ENCODE data around the gene ZNF354B. TPM values are rescaled to one million over a fixed set of nuclear protein-coding genes. Genes with fewer than 3 reads are reported as not detected.
"Not testable (repeated sequence)": the region's sequence is repeated elsewhere in the genome, so short reads cannot be mapped to it uniquely, and the experiment has no call there.

ZNF354B gene
- total and polyA plus RNA-seq, 12 donors, result 3.4 to 12.1 (median 7.4) TPM

DNA sequence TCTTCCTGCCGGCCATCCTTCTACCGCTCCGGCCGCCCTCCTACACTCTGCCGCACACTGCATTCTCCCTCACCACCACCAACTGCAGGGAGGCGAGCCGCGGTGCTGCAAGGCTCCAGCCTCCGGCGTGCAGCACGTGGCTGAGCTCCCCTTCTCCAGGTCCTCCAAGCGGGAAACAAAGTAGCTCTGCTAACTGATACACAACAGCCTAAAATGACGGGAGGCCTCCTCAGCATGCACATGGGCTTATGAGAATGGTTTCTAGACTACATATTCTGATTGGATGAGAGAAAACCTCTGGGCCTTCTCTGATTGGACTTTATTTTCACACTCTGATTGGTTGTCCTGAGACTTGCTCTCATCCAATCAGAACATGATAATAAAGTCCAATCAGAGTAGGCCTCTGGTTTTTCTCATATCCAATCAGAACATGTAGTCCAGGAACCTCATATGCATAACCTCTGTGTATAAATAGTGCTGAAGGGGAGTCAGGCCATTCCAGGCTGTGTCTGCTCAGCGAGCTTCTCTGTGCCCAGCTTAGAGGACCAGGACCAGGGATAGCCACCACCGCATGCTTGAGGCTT is 27.0 kb upstream of the ZNF354B start:
- no peak overlapping the region for H3K4me3 ChIP-seq
- no peaks in the 10 kb centered on the region for H3K4me1 ChIP-seq
- ATAC-seq, result no peak
- no peak overlapping the region for H3K27ac ChIP-seq
- intact Hi-C loops (cut with DNase I), result loop anchor here in 1 of 10 donors (10.0 kb wide), 1 partner anchor 98 kb away; the partner anchor contains the start of gene ZNF354A
- TF ChIP-seq, protein P1, sequence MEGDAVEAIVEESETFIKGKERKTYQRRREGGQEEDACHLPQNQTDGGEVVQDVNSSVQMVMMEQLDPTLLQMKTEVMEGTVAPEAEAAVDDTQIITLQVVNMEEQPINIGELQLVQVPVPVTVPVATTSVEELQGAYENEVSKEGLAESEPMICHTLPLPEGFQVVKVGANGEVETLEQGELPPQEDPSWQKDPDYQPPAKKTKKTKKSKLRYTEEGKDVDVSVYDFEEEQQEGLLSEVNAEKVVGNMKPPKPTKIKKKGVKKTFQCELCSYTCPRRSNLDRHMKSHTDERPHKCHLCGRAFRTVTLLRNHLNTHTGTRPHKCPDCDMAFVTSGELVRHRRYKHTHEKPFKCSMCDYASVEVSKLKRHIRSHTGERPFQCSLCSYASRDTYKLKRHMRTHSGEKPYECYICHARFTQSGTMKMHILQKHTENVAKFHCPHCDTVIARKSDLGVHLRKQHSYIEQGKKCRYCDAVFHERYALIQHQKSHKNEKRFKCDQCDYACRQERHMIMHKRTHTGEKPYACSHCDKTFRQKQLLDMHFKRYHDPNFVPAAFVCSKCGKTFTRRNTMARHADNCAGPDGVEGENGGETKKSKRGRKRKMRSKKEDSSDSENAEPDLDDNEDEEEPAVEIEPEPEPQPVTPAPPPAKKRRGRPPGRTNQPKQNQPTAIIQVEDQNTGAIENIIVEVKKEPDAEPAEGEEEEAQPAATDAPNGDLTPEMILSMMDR (IDR thresholded peaks at IDR 0.05), result no peak
- H3K36me3 ChIP-seq, result no peaks in the 10 kb centered on the region
- 66 to 94% methylated on average over 15 of the region's 15 CpGs for WGBS, 2 donors
- peaks cover 0 to 5% (median 0%) of the 10 kb centered on the region in 11 donors for H3K9me3 ChIP-seq
- DNase-seq, result no peak
- peaks cover 0 to 5% (median 0%) of the 10 kb centered on the region in 7 donors for H3K27me3 ChIP-seq

DNA sequence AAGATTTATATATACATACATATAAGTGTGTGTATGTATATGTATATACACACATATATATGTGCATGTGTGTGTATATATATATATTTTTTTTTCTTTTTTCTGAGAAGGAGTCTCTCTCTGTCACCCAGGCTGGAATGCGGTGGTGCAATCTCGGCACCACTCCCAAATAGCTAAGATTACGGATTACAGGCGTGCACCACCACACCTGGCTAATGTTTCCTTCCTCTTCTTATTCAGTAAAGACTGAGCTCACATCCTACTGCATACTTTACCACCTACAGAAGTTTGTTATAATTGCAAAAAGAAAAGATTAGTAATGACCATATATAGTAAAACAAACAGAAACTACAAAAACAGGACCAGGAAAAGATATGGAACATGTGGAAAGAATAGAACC is 23.1 kb upstream of the ZNF354B start:
- H3K36me3 ChIP-seq, result no peaks in the 10 kb centered on the region
- intact Hi-C loops (cut with DNase I), result loop anchor here in 4 of 10 donors (5.0 to 10.0 kb wide), 2 partner anchors 102 to 554 kb away; partner anchors contain the start of gene ZNF354A (in 1 of the 4)
- ATAC-seq, result no peak

DNA sequence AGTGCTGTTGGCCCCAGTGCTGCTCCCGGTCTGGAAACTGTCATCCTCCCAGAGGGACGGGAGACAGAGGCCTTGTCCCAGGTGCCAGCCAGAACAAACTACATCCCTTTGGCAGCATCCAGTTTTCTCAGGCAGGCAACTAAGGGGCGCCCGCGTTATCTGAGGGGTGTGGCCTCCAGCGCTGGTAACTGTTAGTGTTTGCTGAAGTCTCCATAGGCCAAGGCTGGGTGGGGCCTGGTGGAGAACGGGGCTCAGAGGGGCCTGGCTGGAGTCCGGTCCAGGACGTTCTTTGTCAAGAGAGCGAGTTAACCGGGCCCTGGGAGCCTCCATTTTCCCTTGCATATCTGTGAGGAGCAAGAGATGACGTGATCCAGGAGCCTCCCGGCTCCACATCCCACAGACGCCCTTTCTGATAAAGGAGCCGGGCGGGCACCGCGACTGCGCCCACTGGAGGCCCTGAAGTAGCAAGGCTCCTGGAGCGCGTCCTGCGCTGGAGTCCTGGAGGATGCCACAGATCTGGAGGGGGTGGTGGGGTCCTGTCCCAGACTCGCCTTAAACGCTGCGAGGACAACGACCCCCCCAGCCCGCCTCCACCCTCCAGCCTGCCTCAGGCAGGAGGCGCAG is 20.9 kb upstream of the ZNF354B start:
- H3K9me3 ChIP-seq, H3K4me3 ChIP-seq, H3K4me1 ChIP-seq, DNase-seq, H3K27me3 ChIP-seq, H3K36me3 ChIP-seq, H3K27ac ChIP-seq: not testable (repeated sequence)
- intact Hi-C loops (cut with DNase I), result loop anchor here in 4 of 10 donors (5.0 to 10.0 kb wide), 2 partner anchors 104 to 557 kb away; partner anchors contain the start of gene ZNF354A (in 1 of the 4)
- ATAC-seq, result peak in 2 of 8 donors; percentile 16 to 42
- WGBS, 2 donors, result 58 to 69% methylated on average over 16 to 28 of the region's 28 CpGs

More for the DNA sequence above, 23.1 kb upstream of the ZNF354B start:
- 45 to 71% methylated on average over 4 of the region's 4 CpGs for WGBS, 2 donors
- H3K4me3 ChIP-seq, result no peak overlapping the region
- TF ChIP-seq, protein P1 (IDR thresholded peaks at IDR 0.05), result no peak
- no peaks in the 10 kb centered on the region for H3K4me1 ChIP-seq
- H3K9me3 ChIP-seq, result peaks cover 0 to 5% (median 0%) of the 10 kb centered on the region in 11 donors
- H3K27me3 ChIP-seq, result peaks cover 0 to 5% (median 0%) of the 10 kb centered on the region in 7 donors
- H3K27ac ChIP-seq, result no peak overlapping the region
- DNase-seq, result no peak

DNA sequence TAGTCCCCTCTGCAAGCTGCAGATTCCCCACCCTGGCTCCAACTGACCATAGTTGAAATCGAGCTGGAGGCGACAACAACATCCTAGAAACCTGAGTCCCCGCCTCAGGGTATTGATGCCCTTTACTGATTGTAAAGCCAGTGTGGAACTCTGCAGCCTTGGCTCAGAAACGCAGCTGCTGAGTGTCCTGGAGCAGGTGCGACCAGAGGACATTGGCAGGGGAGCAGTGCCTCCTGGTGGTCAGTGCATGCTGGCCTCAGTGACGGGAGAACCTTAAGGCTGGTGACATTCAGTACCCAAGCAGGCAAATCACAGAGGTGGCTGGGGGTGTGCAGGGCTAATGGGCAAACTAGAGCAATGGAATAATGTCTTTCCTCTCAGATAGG is 20.4 kb upstream of the ZNF354B start:
- peak in 1 of 2 donors; percentile 63 for DNase-seq
- 26 to 60% methylated on average over 6 of the region's 6 CpGs for WGBS, 2 donors
- TF ChIP-seq, protein P1 (IDR thresholded peaks at IDR 0.05), result peak in 7 of 9 donors; percentile 45 to 79 (median 65)
- H3K27me3 ChIP-seq, result peaks cover 0 to 5% (median 0%) of the 10 kb centered on the region in 7 donors
- H3K9me3 ChIP-seq, result peaks cover 0 to 5% (median 0%) of the 10 kb centered on the region in 11 donors
- no peak overlapping the region for H3K27ac ChIP-seq
- H3K4me1 ChIP-seq, result no peaks in the 10 kb centered on the region
- no peak overlapping the region for H3K4me3 ChIP-seq
- intact Hi-C loops (cut with DNase I), result loop anchor here in 4 of 10 donors (5.0 to 10.0 kb wide), 2 partner anchors 105 to 557 kb away; partner anchors contain the start of gene ZNF354A (in 1 of the 4)
- no peaks in the 10 kb centered on the region for H3K36me3 ChIP-seq
- peak; percentile 73 to 93 (median 86) for ATAC-seq

DNA sequence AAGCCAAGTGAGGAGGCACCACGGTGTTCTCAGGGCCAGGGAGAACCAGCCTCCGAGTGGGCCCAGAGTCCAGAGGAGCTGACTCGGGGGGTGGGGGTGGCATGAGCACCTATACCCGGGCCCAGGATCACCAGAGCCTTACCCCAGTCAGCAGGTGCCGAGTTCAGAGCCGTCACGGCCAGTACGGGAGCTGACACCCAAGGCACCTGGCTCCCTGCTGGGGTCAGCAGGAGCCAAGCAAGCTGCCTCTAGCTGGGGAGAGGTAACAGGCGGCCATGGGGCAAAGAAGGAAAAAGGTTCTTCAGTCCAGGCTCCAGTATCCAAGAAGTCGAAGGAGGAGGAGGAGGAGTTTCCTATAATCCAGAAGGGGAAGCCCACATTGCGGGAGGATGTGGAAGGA is 19.4 kb upstream of the ZNF354B start:
- ATAC-seq, result peak in 1 of 8 donors; percentile 42
- not testable (repeated sequence) for H3K4me1 ChIP-seq, H3K9me3 ChIP-seq, H3K27ac ChIP-seq, H3K27me3 ChIP-seq, H3K36me3 ChIP-seq, H3K4me3 ChIP-seq, DNase-seq
- intact Hi-C loops (cut with DNase I), result loop anchor here in 3 of 10 donors (10.0 kb wide), 2 partner anchors 106 to 566 kb away; partner anchors contain the start of gene ZNF354A (in 2 of the 3)
- 73 to 75% methylated on average over 10 to 11 of the region's 11 CpGs for WGBS, 2 donors
